GM12892 (cell line): ENCODE data around the gene JARID2.

Experiments
- POLR2A ChIP-seq: IDR thresholded peaks from 2 replicates; pipeline ENCODE4 v1.6.1; 2011; ENCODE audit warnings: low read depth, low read length, control low read depth
- POLR2AphosphoS5 ChIP-seq: IDR thresholded peaks from 2 replicates; pipeline ENCODE4 v1.6.1; 2011; ENCODE audit warnings: low read depth, low read length, control low read depth
- TAF1 ChIP-seq: IDR thresholded peaks from 2 replicates; pipeline ENCODE4 v1.6.1; 2011; ENCODE audit warnings: low read depth, mild to moderate bottlenecking, control low read depth, low read length, borderline replicate concordance

DNA sequence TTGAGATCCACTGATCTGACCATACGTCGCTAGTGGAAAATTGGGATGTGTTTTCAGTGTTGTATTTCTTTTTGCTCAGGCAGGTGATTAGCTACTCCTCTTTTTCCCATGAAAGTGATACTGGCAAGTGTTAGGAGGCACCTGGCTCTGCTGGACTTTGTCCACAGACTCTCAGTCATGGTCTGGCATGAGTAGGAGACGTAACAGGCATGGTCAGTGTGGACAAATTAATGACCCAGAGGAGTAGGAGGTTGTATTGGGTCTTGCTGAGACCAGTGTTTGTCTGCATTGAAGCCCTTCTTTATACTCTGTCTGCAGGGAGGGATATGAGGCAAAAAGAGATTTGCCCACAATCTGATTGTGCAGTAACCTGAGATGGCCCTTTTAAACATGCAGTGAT is 238.3 kb downstream of the JARID2 start:
- TF ChIP-seq POLR2AphosphoS5 (no peak), POLR2A (no peak), TAF1 (no peak)
